HEK293 (cell line): ENCODE data around the gene ZIC5.

Source experiments
- FEZF1 ChIP-seq: fragments of 450-650 bp; formaldehyde crosslinking; IDR thresholded peaks from 2 replicates; pipeline ENCODE4 v1.5.1; 2016; ENCODE audit warnings: missing biosample characterization, missing genetic modification characterization
- GFI1B ChIP-seq: fragments of 450-650 bp; formaldehyde crosslinking; IDR thresholded peaks from 2 replicates; pipeline ENCODE4 v1.5.1; 2016; ENCODE audit warnings: missing biosample characterization, missing genetic modification characterization
- KLF10 ChIP-seq: fragments of 450-650 bp; IDR thresholded peaks from 2 replicates; pipeline ENCODE4 v1.5.1; 2018; ENCODE audit warnings: missing biosample characterization, mild to moderate bottlenecking, missing genetic modification characterization
- OSR2 ChIP-seq: fragments of 450-650 bp; formaldehyde crosslinking; IDR thresholded peaks from 2 replicates; pipeline ENCODE4 v1.5.1; 2016; ENCODE audit warnings: missing biosample characterization, missing genetic modification characterization
- PBX3 ChIP-seq: sonication (generic); formaldehyde crosslinking; IDR thresholded peaks from 2 replicates; pipeline ENCODE4 v1.8.1; 2022; ENCODE audit warnings: mild to moderate bottlenecking, moderate library complexity, missing genetic modification reagents
- PRDM4 ChIP-seq: fragments of 450-650 bp; formaldehyde crosslinking; IDR thresholded peaks from 2 replicates; pipeline ENCODE4 v1.5.1; 2017; ENCODE audit warnings: missing biosample characterization, missing genetic modification characterization
- PRDM6 ChIP-seq: fragments of 450-650 bp; formaldehyde crosslinking; IDR thresholded peaks from 2 replicates; pipeline ENCODE4 v1.5.1; 2017; ENCODE audit warnings: missing biosample characterization, missing genetic modification characterization
- ZBTB11 ChIP-seq: fragments of 450-650 bp; formaldehyde crosslinking; conservative IDR thresholded peaks from 2 replicates; pipeline ENCODE4 v1.5.1; 2016; ENCODE audit warnings: low read depth, missing biosample characterization, missing genetic modification characterization
- ZBTB20 ChIP-seq: fragments of 450-650 bp; formaldehyde crosslinking; IDR thresholded peaks from 2 replicates; pipeline ENCODE4 v1.5.1; 2016; ENCODE audit warnings: missing biosample characterization, missing genetic modification characterization
- ZBTB44 ChIP-seq: fragments of 450-650 bp; IDR thresholded peaks from 2 replicates; pipeline ENCODE4 v1.5.1; 2018; ENCODE audit warnings: missing biosample characterization, mild to moderate bottlenecking, missing genetic modification characterization
- ZEB2 ChIP-seq: fragments of 450-650 bp; formaldehyde crosslinking; IDR thresholded peaks from 2 replicates; pipeline ENCODE4 v1.5.1; 2016; ENCODE audit warnings: missing biosample characterization, missing genetic modification characterization
- ZNF335 ChIP-seq: fragments of 450-650 bp; formaldehyde crosslinking; conservative IDR thresholded peaks from 2 replicates; pipeline ENCODE4 v1.5.1; 2016; ENCODE audit warnings: missing biosample characterization, missing genetic modification characterization
- ZNF341 ChIP-seq: fragments of 450-650 bp; formaldehyde crosslinking; IDR thresholded peaks from 2 replicates; pipeline ENCODE4; 2016; ENCODE audit warnings: low read depth, missing biosample characterization, missing genetic modification characterization
- ZNF366 ChIP-seq: fragments of 450-650 bp; formaldehyde crosslinking; conservative IDR thresholded peaks from 2 replicates; pipeline ENCODE4 v1.5.1; 2016; ENCODE audit warnings: missing biosample characterization, missing genetic modification characterization
- ZNF488 ChIP-seq: fragments of 450-650 bp; formaldehyde crosslinking; IDR thresholded peaks from 2 replicates; pipeline ENCODE4 v1.5.1; 2016; ENCODE audit warnings: missing biosample characterization, missing genetic modification characterization
- ZNF521 ChIP-seq: fragments of 450-650 bp; formaldehyde crosslinking; IDR thresholded peaks from 2 replicates; pipeline ENCODE4 v1.5.1; 2017; ENCODE audit warnings: missing biosample characterization, mild to moderate bottlenecking, missing genetic modification characterization
- ZNF629 ChIP-seq: fragments of 450-650 bp; formaldehyde crosslinking; IDR thresholded peaks from 2 replicates; pipeline ENCODE4 v1.5.1; 2017; ENCODE audit warnings: missing biosample characterization, missing genetic modification characterization
- ZNF792 ChIP-seq: fragments of 450-650 bp; formaldehyde crosslinking; IDR thresholded peaks from 2 replicates; pipeline ENCODE4 v1.5.1; 2016; ENCODE audit warnings: missing biosample characterization, missing genetic modification characterization
- ZNF843 ChIP-seq: fragments of 450-650 bp; formaldehyde crosslinking; IDR thresholded peaks from 2 replicates; pipeline ENCODE4 v1.5.1; 2016; ENCODE audit warnings: missing biosample characterization, missing genetic modification characterization
- TF ChIP-seq, protein P1 (sequence below): fragments of 450-650 bp; formaldehyde crosslinking; optimal IDR thresholded peaks from 2 replicates; pipeline ENCODE3; 2016; ENCODE audit warnings: missing biosample characterization, mild to moderate bottlenecking, missing genetic modification characterization
- TF ChIP-seq, protein P2 (sequence below): fragments of 450-650 bp; formaldehyde crosslinking; IDR thresholded peaks from 2 replicates; pipeline ENCODE4 v1.5.1; 2016; ENCODE audit warnings: missing biosample characterization, missing genetic modification characterization, low read depth
- TF ChIP-seq, protein P3 (sequence below): fragments of 450-650 bp; formaldehyde crosslinking; IDR thresholded peaks from 2 replicates; pipeline ENCODE4 v1.5.1; 2017; ENCODE audit warnings: missing biosample characterization, missing genetic modification characterization

The ZIC5 gene

GRCh38 chr13:99976575-99976974 is 5.0 kb upstream of the ZIC5 start (continued):
- TF ChIP-seq GFI1B (tag by site-specific recombination) (0 out of 2 replicates have a peak, but pooled peaks have one; percentile 46), ZEB2 (tag by site-specific recombination) (peak; percentile 62; the same call in 1 of the 2 replicates), ZNF366 (0 out of 2 replicates have a peak, but pooled peaks have one; percentile 9), ZBTB20 (tag by site-specific recombination) (peak; percentile 48; the same call in 1 of the 2 replicates), ZNF521 (no peak), ZBTB11 (tag by site-specific recombination) (no peak), PRDM4 (tag by site-specific recombination) (0 out of 2 replicates have a peak, but pooled peaks have one; percentile 34), ZNF335 (tag by site-specific recombination) (no peak), ZNF488 (tag by site-specific recombination) (peak; percentile 66; the same call in 1 of the 2 replicates), ZNF341 (tag by site-specific recombination) (no peak), OSR2 (tag by site-specific recombination) (peak; percentile 63; the same call in 1 of the 2 replicates), ZNF629 (tag by site-specific recombination) (peak; percentile 37; the same call in 1 of the 2 replicates), ZNF792 (tag by site-specific recombination) (no peak), KLF10 (peak; percentile 85), PBX3 (CRISPR knock-in tag) (no peak), FEZF1 (peak; percentile 73), ZBTB44 (tag by site-specific recombination) (peak; percentile 60; the same call in 1 of the 2 replicates), ZNF843 (tag by site-specific recombination) (peak; percentile 71), PRDM6 (tag by site-specific recombination) (peak; percentile 80)
- TF ChIP-seq, protein P1, sequence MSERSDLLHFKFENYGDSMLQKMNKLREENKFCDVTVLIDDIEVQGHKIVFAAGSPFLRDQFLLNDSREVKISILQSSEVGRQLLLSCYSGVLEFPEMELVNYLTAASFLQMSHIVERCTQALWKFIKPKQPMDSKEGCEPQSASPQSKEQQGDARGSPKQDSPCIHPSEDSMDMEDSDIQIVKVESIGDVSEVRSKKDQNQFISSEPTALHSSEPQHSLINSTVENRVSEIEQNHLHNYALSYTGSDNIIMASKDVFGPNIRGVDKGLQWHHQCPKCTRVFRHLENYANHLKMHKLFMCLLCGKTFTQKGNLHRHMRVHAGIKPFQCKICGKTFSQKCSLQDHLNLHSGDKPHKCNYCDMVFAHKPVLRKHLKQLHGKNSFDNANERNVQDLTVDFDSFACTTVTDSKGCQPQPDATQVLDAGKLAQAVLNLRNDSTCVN (tag by site-specific recombination), result no peak
- TF ChIP-seq, protein P2, sequence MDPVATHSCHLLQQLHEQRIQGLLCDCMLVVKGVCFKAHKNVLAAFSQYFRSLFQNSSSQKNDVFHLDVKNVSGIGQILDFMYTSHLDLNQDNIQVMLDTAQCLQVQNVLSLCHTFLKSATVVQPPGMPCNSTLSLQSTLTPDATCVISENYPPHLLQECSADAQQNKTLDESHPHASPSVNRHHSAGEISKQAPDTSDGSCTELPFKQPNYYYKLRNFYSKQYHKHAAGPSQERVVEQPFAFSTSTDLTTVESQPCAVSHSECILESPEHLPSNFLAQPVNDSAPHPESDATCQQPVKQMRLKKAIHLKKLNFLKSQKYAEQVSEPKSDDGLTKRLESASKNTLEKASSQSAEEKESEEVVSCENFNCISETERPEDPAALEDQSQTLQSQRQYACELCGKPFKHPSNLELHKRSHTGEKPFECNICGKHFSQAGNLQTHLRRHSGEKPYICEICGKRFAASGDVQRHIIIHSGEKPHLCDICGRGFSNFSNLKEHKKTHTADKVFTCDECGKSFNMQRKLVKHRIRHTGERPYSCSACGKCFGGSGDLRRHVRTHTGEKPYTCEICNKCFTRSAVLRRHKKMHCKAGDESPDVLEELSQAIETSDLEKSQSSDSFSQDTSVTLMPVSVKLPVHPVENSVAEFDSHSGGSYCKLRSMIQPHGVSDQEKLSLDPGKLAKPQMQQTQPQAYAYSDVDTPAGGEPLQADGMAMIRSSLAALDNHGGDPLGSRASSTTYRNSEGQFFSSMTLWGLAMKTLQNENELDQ (tag by site-specific recombination), result no peak
- TF ChIP-seq, protein P3, sequence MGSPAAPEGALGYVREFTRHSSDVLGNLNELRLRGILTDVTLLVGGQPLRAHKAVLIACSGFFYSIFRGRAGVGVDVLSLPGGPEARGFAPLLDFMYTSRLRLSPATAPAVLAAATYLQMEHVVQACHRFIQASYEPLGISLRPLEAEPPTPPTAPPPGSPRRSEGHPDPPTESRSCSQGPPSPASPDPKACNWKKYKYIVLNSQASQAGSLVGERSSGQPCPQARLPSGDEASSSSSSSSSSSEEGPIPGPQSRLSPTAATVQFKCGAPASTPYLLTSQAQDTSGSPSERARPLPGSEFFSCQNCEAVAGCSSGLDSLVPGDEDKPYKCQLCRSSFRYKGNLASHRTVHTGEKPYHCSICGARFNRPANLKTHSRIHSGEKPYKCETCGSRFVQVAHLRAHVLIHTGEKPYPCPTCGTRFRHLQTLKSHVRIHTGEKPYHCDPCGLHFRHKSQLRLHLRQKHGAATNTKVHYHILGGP (tag by site-specific recombination), result peak; percentile 84
